ENCODE results near the gene SVOPL.

SVOPL gene

DNA sequence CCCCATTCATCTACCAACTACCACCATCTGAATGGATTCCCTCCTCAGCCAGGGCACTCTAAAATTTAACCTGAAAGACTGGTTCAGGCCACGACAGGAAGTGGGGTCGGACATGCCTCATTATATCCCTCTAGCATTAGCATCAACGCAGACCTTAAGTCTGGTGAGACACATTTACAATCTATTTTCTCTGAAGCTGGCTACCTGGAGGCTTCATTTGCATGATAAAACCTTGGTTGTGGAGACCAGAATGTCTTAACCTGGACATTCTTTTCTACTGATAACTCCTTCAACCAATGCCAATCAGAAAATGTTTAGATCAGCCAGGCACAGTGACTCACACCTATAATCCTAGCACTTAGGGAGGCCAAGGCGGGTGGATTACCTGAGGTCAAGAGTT, 42.3 kb downstream of the SVOPL start:
- DNase-seq: no peak

DNA sequence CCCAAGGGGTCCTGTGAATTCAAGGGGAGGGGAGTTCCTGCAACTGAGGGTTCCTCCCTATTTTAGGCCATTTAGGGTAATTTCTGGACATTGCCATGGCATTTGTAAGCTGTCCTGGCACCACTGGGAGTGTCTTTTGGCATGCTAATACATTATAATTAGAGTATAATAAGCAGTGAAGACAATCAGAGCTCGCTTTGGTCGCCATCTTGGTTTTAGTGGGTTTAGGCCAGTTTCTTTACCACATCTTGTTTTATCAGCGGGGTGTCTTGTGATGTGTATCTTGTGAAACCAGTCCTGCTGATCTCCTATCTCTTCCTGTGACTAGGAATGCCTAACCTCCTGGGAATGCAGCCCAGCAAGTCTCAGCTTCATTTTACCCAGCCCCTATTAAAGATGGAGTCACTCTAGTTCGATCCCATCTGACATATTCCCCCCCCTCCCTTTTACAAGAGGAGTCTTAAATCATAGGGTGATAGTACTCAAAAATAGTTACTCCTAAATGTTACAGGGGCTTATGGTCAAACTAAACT, 43.2 kb downstream of the SVOPL start:
- DNase-seq: no peak

DNA sequence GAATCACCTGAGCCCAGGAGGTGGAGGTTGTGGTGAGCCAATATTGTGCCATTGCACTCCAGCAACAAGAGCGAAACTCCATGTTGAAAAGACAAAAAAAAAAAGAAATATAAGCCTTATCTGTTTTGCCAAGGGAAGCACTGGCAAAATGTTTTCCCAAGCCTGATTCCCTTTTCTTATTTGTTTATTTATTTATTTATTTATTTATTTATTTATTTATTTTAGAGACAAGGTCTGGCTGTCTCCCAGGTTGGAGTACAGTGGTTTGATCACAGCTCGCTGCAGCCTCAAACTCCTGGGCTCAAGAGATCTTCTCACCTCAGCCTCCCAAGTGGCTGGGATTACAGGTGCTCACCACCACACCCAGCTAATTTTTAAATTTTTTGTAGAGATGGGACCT, 44.2 kb downstream of the SVOPL start:
- DNase-seq: no peak

DNA sequence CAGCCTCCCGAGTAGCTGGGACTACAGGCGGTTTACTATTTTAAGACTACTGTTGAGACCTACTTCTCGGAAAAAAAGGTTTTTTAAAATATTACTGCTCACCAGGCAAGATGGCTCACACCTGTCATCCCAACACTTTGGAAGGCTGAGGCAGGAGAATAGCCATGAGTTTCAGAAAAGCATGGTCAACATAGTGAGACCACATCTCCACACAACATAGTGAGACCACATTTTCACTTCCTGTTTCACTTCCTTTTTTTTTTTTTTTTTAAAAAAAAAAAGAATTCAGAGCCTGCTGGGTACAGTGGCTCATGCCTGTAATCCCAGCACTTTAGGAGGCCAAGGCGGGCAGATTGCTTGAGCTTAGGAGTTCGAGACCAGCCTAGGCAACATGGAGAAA, 46.5 kb downstream of the SVOPL start:
- DNase-seq: no peak

DNA sequence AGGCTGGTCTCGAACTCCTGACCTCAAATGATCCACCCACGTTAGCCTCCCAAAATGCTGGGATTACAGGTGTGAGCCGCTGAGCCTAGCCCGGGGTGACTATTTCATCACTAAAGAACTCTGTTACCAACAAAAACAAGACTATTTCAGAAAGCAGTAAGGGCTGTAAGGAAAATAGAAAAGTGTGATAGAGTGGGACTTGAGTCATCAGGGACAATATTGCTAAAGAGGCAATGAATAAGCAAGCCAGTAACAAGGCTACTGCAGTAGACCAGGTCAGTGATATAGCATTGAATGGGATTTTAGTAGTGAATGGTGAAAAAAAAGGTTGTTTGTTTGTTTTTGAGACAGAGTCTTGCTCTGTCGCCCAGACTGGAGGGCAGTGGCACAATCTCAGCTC, 51.7 kb downstream of the SVOPL start:
- DNase-seq: no peak

DNA sequence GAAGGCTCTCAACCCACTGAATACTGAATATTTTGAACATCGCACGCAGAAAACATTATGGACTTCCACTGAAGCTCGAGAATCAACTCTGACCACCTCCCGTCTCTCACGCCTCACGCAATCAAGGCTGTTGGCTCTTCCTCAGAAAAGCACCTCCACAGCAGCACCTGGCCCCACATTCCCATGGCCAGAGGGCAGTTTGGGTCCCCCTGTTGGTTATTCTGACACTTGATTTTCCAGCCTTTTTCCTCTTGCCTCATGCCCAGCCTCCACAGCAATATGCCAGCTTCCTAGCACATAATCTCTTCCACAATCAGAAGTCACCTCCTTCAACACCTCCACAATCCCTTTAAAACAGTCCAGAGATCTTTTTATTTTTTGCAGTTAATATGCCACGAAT, 55.9 kb downstream of the SVOPL start:
- DNase-seq: no peak

DNA sequence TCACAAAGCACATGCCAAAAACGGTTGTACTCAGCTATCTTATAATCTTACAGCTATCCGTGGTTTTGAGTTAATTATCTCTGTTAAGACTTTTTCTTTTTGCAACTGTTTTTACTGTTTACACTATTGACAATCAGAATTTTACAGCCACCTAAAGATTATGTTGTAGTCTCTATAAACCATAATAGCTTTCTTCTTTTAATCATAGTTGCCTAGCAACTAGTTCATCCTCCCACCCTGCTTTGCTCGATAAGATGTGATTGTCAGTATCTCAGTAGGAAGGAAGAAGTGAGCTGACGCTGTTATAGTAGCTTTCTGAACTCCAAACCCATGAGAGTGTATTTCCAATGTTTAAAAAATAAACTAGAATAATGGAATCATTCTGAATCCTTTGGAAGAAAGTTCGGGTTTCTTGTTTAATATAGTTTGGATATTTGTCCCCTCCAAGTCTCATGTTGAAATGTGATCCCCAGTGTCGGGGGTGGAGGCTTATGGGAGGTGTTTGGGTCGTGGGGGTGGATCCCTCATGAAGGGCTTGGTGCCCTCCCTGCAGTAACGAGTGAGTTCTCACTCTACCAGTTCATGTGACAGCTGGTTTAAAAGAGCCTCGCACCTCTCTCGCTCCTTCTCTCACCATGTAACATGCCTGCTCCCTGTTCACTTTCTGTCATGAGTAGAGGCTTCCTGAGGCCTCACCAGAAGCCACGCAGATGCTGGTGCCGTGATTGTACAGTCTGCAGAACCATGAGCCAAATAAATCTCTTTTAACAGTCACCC, 68.1 kb downstream of the SVOPL start:
- no peak for DNase-seq

DNA sequence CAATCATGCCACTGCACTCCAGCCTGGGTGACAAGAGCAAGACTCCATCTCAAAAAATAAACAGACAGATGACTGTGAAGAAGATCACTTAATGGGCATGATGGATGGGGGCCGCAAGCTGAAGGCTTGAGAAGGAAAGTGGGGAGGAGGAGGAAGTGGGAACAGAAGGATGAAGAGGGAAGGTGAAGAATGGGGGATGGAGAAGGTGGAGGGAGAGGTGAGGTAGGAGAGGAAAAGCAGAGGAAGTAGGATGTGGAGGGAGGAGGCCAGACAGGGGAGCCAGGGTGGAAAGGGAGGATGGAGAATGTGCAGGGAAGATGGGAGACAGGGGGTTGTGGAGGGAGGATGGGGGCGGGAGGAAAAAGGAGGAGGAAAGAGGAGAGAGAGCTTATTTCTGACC, 68.8 kb downstream of the SVOPL start:
- no peak for DNase-seq

DNA sequence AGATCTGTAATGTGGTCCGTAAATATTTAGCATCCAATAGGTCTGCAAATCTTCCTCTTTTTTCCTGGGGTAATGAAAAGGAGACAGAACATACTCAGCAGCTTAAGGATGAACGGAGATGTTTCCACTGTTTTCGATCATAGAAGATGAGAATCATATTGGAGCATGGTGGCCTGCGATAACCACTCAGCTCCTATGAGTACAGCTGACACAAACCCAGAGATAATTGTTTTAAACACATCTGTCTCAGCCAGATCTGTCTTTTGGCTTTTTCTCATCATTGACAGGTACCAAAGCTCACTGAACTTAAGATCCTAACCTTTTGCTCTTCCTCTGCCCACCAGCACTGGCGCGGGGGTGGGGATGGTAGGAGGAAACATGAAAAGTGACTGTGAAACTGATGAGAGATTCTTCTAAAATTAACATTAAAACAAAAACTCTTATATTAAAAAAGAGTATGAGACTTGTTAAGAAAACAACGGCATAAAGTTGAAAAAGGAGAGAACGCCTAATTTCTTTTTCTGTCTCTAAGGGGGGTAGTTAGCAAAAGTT, 71.0 kb downstream of the SVOPL start:
- DNase-seq: no peak

DNA sequence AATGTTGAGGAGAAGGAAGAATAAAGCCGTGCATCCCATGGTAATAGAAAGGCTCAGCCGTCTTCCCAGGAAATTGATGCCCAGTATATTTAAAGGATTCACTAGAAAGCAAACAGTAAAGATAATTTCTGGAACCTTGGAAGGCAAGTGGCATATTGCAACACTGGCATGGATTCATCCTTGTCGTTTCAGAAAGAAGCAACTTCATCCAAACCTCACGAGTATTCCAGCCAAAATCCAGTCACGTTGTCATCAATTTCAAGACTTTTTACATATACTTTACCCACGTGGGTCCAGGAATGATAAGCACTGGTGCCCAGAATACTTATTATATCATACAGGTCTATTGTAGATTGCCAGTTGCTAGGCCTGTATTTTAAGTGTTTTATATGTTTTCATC, 73.8 kb downstream of the SVOPL start:
- DNase-seq: no peak

DNA sequence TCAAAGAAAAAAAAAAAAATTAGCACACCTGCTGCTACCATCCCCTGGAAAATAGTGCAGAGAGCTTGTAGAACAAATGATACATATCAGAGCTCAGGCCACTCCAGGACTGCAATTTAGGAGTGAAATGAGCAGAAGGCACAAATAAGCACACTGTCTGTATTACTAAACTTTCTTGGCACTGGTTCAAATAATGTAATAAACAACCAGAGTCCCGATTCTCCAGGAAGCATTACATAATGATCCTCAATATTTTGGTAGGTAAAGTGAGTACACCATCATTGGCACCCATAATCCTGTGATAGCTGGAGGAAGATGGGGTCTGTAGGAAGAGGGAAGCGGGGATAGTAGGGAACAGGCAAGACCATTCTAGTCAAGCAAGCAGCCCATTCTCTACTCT, 74.3 kb downstream of the SVOPL start:
- no peak for DNase-seq

DNA sequence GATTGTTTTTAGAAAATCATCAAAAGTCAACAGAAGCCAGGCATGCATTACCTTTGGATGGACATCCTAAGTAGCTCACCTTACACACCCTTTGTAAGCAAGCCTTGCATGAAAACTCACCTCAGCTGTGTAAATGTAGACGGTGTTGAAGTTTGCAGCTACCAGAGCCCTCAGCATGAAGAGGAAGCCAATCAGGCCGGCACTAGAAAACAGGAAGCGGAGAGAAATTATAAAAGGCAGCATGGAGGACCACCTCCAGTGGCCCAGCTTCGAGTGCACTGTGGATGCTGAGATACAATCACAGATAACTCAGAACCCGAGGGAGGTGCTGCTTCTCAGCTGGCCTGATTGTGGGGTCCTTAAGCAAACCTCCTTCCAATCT, 75.3 kb downstream of the SVOPL start:
- no peak for DNase-seq

DNA sequence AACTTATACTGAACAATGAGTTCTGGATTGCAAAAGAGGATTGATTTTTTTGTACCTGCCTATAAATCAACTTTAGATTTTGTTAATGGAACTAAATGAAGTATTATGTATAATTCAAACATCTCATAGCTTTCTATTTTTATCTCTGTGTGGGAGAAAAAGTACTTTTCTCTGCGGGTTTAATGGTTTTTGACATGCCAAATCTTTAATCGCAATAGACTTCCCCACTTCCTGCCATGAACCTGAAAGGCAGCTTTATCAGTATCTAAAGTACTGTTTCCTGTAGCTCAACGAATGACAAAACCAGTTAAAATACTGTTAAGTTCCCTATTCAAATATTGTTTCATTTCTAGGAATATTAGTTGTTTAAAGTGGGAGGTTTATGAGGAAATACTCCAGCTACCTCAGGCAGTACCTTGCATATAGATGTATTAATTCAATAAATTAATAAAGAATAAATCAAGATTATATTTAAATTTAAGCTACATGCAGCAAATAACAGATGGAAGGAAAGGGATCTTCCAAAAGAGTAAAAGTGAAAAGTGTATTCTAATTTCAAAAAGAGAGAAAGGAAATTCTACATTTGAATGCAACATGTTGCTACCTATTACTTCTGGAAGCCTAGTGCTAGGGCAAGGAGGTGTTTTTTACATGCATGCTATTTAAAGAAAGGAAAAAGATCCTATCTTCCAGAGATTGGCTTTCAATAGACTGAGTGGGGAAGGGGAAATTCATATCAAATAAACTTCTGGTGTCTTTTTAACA, 75.9 kb downstream of the SVOPL start:
- DNase-seq: no peak

DNA sequence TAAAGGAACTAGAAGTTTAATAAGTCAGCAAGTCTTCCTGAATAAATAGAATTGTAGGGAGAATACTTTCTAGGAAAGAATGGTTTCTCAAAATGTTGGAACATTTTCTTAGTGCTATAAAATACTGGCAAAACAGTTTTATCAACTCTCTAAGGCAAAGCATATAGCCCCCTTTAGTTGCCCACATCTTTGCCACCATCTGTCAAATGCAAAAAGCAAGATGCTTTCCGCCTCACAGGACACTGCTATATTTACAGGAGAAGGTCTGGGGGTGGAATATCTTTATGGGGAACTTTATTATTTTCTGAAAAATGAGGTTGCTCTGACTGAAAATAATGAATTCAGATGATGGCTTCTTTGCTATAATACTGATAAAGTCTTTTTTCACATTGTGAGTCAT, 78.3 kb downstream of the SVOPL start:
- DNase-seq: no peak

DNA sequence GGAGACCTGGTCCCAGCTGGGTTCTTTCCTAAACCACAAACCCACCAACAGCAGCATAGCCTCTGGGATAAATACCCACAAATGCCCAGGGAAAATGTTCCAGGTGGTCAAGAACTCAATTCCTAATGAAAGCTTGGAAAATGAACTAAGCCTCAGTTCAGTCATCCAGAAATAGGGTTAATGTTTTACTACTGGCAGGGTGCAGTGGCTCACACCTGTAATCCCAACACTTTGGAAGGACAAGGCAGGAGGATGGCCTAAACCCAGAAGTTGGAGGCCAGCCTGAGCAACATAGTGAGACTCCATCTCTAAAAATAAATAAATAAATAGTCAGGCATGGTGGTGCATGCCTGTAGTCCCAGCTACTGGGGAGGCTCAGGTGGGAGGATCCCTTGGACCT, 82.2 kb downstream of the SVOPL start:
- DNase-seq: no peak

DNA sequence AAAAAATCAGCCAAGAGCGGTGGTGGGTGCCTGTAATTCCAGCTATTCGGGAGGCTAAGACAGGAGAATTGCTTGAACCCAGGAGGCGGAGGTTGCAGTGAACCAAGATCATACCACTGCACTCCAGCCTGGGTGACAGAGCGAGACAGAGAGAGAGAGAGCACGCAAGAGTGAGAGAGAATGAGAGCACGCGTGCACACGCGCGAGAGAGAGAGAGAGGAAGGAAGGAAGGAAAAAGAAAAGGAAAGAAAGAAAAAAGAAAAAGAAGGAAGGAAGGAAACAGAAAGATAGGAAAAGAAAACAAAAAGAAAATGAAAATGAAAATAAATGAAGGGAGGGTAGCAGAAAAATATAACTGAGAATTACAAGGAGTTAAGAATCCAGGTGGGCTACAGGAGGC, 82.7 kb downstream of the SVOPL start:
- no peak for DNase-seq

DNA sequence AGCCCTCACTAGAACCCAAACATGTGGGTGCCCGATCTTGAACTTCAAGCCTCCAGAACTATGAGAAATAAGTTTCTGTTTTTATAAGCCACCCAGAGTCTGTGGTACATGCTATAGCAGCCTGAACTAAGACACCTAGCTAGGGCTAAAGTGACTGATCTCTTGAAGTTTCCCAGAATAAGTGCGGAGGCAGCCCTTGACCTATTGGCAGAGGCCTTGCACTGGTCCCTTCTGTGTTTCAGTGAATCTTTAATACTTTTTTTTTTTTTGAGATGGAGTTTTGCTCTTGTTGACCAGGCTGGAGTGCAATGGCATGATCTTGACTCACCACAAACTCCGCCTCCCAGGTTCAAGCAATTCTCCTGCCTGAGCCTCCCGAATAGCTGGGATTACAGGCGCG, 85.1 kb downstream of the SVOPL start:
- no peak for DNase-seq

DNA sequence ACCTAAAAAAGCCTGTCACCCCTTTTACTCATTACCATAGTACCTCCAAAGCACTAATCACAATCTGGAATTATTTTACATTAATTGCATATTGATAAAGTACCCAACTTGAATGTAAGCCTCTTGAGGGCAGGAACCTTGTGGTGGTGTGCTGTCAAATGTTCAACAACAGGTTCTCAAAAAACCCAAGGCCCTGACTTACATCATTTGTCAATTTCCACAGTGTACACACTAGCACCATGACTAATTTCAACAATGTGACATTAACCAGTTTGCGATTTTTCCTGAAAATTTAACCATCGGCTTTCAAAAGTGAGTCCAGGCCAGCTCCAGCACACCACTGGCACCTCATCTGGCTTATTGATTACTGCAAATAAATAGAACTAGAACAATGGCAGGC, 87.5 kb downstream of the SVOPL start:
- no peak for DNase-seq

DNA sequence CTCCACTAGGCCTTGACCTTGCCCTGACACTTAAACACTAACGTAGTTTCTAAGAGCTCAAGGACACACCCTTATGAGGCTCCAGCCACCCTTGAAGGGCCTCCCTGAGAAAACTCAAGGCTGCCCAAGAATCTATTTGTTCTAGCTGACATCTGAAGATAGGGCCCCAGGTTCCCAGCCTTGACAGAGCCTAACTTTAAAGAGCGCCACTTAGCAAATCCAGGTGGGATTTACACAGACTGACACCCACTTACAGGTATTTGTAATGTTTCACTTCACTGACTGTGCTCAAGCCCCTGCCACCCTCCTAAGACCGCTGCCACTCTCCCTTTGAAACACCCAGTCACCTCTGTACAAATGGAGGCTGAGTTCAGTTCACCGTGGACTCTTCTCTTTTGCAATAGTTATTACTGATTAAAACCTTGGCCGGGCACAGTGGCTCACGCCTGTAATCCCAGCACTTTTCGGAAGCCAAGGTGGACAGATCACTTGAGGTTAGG, 90.4 kb downstream of the SVOPL start:
- no peak for DNase-seq

DNA sequence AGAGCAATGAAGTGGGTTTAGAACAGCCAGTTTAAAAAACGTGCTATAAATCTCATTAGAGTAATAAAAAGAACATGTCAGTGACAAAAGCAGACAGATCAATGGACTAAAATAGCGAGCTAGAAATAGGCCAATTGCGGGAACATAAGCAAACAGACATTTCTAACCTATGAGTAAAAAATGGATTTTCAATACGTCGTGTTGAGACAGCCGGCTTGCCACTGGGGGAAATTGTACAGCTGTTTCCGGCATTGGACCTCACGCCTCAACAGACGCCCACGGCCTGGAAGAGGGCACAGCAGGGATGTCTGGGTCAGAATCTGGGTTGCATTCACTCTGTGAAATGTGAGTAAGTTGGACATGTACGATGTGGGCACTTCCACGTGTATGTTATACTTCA, 92.9 kb downstream of the SVOPL start:
- no peak for DNase-seq

DNA sequence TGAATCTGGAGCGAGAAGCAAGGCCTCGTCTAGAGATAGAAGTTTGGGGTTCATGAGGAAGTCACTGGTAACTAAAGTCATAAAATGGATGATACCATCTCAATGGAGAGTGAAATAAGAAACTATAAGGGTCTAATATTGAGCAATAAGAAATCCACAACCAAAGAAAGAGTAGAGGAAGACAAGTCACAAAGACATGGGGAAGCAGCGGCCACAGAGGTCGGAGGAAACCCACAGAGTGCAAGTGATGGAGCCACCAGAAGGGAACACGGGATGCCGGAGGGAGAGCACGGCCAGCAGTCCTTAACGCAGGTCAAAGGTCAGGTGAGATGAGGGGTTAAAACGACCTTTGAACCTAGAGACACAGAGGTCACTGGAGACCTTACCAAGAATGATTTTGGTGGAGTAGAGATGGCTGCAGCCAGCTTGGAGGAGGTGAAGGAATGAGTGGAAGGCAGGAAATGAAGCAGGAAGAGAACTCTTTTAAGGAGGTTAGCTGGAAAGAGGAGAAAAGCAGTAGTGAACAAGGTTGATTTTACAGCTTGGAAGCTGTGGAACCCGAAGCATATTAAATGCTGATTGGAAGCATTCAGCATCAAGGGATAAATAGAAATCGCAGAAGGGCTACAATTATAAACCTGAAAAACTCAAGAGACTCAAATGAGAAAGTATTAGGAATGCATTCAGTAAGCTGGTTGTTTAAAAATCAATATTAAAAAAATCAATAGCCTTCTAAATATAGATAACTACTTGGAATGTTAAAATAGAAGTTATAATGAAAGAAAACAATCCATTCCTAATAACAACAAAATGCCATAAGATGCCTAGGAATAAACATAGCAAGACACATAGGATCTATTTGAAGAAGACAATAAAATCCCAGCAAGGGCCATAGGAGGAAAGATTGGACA, 93.7 kb downstream of the SVOPL start:
- no peak for DNase-seq

DNA sequence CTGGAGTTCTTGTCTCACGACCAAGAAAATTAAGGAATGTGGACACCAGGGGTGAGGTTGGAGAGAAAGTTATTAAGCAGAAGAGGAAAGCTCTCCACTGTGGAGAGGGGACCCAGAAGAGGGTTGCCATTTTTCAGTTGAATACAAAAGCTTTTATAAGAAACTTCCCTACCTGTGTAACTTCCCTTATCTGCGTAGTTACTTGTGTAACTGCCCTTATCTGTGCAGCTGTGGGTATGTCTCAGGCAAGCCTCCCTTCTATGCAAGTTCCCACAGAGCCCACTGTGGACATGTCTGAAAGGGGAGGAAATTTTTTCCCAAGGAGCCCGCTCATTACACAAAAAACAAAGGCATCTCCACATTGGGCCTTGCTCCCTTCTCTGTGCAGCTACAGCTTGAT, 94.9 kb downstream of the SVOPL start:
- no peak for DNase-seq
